Measurements from ENCODE around the gene ACTL7A. TPM values are rescaled to one million over a fixed set of nuclear protein-coding genes. Genes with fewer than 3 reads are reported as not detected.

The ACTL7A gene
- polyA plus RNA-seq: not detected in 2 replicates
- polyA minus RNA-seq: not detected in 2 replicates

DNA sequence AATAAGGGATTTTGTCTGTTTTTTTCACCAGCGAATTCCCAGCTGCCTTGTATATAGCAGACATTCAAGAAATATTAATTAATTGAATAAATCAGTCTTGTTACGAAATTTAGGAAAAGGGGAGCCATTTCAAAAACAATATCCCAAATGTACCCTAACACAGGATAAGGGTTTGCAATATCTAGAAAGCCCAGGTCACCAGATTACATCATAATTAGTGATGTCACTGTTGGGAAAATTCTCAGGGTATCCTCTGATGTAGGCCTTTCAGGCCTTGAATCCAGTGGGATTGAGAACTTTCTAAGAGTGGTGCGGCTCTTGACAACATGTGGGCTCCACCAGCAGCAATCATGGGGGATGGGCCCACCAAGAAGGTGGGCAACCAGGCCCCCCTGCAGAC, at the start of gene ACTL7A:
ACTL7A (plus strand) TSS at position 270 of the 400 bp plus-strand sequence; CDS start at position 327, 57 bp downstream.
- no peaks in the 10 kb centered on the region for H3K27me3 ChIP-seq (ENCODE audit: insufficient read depth, low read depth, low read length)
- H3K9me2 ChIP-seq (ENCODE audit: insufficient read depth, low read length): no peaks in the 10 kb centered on the region
- no peak within 1 kb of the TSS for H3K27ac ChIP-seq (ENCODE audit: low read length)
- no peaks in the 10 kb centered on the region for H3K9me3 ChIP-seq (ENCODE audit: low read length)
- no peaks in the 10 kb centered on the region for H4K20me1 ChIP-seq (ENCODE audit: insufficient read depth)
- H2AFZ ChIP-seq (ENCODE audit: low read depth, low read length): no peak within 1 kb of the TSS
- H3K79me2 ChIP-seq (replicated peaks; ENCODE audit: insufficient read depth, low read length): no peaks in the 10 kb centered on the region
- H3K36me3 ChIP-seq (ENCODE audit: insufficient read depth, low read length): peaks cover 2% of the 10 kb centered on the region
- no peak within 1 kb of the TSS for H3K4me2 ChIP-seq (ENCODE audit: low read length)
- H3K9ac ChIP-seq (ENCODE audit: low read length): no peak within 1 kb of the TSS
- H3K4me3 ChIP-seq (ENCODE audit: low read length): no peak within 1 kb of the TSS
- no peaks in the 10 kb centered on the region for H3F3A ChIP-seq (ENCODE audit: insufficient read depth, low read length, poor library complexity, severe bottlenecking)
- TF ChIP-seq, protein P1, sequence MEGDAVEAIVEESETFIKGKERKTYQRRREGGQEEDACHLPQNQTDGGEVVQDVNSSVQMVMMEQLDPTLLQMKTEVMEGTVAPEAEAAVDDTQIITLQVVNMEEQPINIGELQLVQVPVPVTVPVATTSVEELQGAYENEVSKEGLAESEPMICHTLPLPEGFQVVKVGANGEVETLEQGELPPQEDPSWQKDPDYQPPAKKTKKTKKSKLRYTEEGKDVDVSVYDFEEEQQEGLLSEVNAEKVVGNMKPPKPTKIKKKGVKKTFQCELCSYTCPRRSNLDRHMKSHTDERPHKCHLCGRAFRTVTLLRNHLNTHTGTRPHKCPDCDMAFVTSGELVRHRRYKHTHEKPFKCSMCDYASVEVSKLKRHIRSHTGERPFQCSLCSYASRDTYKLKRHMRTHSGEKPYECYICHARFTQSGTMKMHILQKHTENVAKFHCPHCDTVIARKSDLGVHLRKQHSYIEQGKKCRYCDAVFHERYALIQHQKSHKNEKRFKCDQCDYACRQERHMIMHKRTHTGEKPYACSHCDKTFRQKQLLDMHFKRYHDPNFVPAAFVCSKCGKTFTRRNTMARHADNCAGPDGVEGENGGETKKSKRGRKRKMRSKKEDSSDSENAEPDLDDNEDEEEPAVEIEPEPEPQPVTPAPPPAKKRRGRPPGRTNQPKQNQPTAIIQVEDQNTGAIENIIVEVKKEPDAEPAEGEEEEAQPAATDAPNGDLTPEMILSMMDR (IDR thresholded peaks at IDR 0.05; ENCODE audit: poor library complexity, severe bottlenecking): no peak
- no peak for TF ChIP-seq TAF1 (IDR thresholded peaks at IDR 0.05; ENCODE audit: low read depth)
- TF ChIP-seq RAD21 (conservative IDR thresholded peaks at IDR 0.05): no peak
- TF ChIP-seq SMC3 (conservative IDR thresholded peaks at IDR 0.05; ENCODE audit: poor library complexity): no peak
- TF ChIP-seq EZH2 (IDR thresholded peaks at IDR 0.05; ENCODE audit: borderline replicate concordance, insufficient read depth, low read length, poor library complexity, severe bottlenecking): no peak
- no peak for TF ChIP-seq POLR2AphosphoS5 (IDR thresholded peaks at IDR 0.05)

- Histone ChIP-seq H3K4me3 (ENCODE audit: low read length) (no peak overlapping the region), H3K9ac (ENCODE audit: low read length) (no peak overlapping the region), H3K27ac (ENCODE audit: low read length) (no peak overlapping the region), H4K20me1 (ENCODE audit: insufficient read depth) (no peaks in the 10 kb centered on the region), H3F3A (ENCODE audit: insufficient read depth, low read length, poor library complexity, severe bottlenecking) (no peaks in the 10 kb centered on the region), H3K9me2 (ENCODE audit: insufficient read depth, low read length) (no peaks in the 10 kb centered on the region), H3K27me3 (ENCODE audit: insufficient read depth, low read depth, low read length) (no peaks in the 10 kb centered on the region), H3K36me3 (ENCODE audit: insufficient read depth, low read length) (no peaks in the 10 kb centered on the region), H3K79me2 (replicated peaks; ENCODE audit: insufficient read depth, low read length) (no peaks in the 10 kb centered on the region), H2AFZ (ENCODE audit: low read depth, low read length) (no peak overlapping the region), H3K4me2 (ENCODE audit: low read length) (no peak overlapping the region), H3K9me3 (ENCODE audit: low read length) (no peaks in the 10 kb centered on the region)
- TF ChIP-seq TAF1 (IDR thresholded peaks at IDR 0.05; ENCODE audit: low read depth) (no peak), RAD21 (conservative IDR thresholded peaks at IDR 0.05) (no peak), EP300 (conservative IDR thresholded peaks at IDR 0.05; ENCODE audit: poor library complexity, severe bottlenecking) (no peak), REST (IDR thresholded peaks at IDR 0.05; ENCODE audit: borderline replicate concordance) (no peak), MXI1 (conservative IDR thresholded peaks at IDR 0.05; ENCODE audit: poor library complexity, severe bottlenecking) (no peak), EZH2 (IDR thresholded peaks at IDR 0.05; ENCODE audit: borderline replicate concordance, insufficient read depth, low read length, poor library complexity, severe bottlenecking) (no peak), SMC3 (conservative IDR thresholded peaks at IDR 0.05; ENCODE audit: poor library complexity) (no peak), POLR2AphosphoS5 (IDR thresholded peaks at IDR 0.05) (no peak)
- TF ChIP-seq, protein P1 (IDR thresholded peaks at IDR 0.05; ENCODE audit: poor library complexity, severe bottlenecking): no peak
Measured at GRCh38 chr9:108812396-108813025, 49.6 kb upstream of the ACTL7A start.

Measured in neural cell (in vitro differentiated cells).